GM19035 (cell line): Measurements from ENCODE around the gene MMP14.

Experiments
- ATAC-seq: cut with Tn5 transposase; IDR thresholded peaks from one replicate; pipeline ENCODE4 v1.9.1; 2021; ENCODE audit not compliant: unreplicated experiment

Gene MMP14

DNA sequence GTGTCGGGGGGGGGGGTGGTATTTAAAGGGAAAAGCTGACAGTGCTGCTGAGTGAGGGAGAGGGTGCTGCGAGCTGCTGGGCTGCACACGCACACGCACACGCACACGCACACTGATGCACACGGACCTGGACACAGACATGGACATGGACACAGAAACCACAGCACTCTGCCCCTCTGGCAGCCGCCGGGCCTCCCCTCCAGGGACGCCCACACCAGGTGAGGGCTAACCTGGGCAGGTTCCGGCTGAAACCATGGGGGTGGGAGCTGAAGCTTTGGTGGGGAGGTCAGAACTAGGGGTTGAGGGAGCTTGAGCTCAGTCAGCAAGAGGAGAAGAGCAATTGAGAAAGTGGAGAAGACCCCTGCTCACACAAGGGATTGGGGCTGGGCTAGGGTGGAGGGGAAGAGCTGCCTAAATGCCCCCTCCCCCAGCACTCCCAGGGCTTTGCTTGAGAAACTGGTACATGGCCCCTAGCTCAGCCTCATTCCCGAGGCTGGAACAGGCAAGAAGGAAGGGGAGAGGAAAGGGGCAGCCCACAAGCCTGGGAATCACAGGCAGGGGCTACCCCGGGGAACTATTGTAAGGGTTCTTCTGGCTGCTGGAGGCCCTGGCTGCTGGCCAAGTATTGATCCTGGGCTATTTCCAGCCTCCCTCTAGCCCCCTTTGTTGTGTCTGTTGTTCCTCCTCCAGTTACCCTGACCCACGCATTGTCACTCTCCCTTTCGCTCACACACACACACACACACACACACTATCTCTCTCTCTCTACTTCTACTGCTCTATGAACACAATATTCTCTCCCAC is 47.0 kb downstream of the MMP14 start, which contains the start of gene REM2:
Gene REM2 (plus strand): TSS at position 50 of the 804 bp plus-strand sequence. CDS start 66 bp downstream, at position 116.
- ATAC-seq: no peak

DNA sequence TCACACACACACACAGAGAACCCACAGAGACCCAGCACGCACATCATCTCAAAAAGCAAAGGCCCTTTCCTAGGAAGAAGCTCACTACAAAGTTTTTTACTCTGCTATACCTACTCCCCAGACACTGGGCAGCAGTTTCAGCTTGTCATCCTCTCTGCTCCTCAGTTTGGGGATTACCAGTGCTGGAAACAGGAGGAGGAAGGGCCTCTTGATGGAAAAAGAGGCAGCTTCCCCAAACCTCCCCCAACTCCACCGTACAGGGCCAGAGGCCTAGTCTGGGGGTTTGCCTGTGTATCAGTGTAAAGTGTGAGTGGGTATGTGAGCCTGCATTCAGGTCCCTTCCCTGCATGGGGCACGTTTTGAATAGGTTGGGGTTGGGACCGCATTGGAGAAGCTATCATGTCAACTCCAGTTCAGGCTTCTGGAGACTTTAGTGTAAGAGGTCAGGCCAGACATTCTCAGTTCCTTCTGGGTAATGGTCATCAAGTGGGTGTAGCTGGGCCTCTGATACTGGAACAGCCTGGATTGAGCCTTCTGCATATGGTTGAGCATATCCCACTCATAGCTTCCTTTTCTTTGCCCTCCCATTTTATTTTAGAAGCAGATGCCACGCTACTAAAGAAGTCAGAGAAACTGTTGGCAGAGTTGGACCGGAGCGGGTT is 47.8 kb downstream of the MMP14 start:
- no peak for ATAC-seq

DNA sequence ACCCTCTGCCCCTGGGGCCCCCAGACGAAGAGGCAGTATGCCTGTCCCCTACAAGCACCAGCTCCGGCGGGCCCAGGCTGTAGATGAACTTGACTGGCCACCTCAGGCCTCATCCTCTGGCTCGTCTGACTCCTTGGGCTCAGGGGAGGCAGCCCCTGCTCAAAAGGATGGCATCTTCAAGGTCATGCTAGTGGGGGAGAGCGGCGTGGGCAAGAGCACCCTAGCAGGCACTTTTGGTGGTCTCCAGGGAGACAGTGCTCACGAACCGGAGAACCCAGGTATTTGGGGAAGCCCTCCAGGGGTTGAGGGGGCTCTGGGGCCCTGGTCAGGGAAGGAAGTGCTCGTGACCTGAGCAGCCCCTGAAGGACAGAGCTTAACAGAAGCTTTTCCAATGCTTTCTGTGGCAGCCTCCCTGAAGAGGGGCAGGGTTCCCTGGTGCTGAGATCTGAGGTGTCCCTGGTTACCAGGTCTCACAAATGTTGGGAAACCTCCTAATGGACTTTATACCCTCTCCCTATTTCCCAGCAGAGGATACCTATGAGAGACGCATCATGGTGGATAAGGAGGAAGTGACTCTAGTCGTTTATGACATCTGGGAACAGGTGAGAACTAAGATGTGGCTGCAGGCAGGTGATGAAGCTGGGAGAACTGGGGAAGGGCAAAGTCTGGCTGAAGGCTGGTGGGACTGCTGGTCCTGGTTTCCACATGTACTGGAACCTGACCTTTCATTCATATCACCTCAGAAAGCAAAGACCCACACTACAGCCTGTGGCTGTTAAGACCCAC is 48.5 kb downstream of the MMP14 start:
- ATAC-seq: no peak

DNA sequence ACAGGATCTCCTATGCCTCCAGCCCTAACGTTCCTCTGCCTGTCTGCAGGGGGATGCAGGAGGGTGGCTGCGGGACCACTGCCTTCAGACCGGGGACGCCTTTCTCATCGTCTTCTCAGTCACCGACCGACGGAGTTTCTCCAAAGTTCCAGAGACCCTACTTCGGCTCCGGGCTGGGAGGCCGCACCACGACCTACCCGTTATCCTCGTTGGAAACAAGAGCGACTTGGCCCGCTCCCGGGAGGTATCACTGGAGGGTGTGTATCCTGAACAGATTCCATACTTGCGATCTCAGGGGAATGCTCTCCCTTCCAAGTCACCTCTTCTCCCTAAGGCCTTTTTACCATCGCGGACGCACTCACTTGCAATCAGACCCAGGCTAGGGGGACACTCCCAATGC is 49.6 kb downstream of the MMP14 start:
- ATAC-seq: no peak

DNA sequence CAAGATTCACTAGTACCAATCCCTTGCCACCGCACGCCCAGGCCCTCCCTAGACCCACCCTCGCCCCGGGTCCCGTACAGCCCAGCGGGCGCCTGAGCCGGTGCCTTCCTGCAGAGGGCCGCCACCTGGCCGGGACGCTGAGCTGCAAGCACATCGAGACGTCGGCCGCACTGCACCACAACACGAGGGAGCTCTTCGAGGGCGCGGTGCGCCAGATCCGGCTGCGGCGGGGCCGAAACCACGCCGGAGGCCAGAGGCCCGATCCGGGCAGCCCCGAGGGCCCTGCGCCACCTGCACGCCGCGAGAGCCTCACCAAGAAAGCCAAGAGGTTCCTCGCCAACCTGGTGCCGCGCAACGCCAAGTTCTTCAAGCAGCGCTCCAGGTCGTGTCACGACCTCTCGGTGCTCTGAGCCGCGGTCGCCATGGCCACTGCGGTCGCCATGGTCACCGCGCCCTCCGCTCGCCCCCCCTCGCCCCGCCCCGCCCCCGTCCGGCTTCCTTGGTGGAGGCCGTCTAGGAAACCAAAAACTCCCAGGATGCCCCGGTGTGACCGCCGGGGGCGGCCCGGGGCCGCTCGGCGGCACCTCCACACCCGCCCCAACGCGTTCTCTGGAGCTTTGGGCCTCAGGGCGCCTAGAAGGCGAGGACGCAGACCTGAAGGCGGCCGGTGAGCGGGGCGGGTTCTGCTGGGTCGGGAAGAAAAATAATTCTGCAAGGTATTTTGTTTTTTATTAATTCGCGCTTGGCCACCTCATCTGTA is 50.3 kb downstream of the MMP14 start:
- ATAC-seq: peak; percentile 56

DNA sequence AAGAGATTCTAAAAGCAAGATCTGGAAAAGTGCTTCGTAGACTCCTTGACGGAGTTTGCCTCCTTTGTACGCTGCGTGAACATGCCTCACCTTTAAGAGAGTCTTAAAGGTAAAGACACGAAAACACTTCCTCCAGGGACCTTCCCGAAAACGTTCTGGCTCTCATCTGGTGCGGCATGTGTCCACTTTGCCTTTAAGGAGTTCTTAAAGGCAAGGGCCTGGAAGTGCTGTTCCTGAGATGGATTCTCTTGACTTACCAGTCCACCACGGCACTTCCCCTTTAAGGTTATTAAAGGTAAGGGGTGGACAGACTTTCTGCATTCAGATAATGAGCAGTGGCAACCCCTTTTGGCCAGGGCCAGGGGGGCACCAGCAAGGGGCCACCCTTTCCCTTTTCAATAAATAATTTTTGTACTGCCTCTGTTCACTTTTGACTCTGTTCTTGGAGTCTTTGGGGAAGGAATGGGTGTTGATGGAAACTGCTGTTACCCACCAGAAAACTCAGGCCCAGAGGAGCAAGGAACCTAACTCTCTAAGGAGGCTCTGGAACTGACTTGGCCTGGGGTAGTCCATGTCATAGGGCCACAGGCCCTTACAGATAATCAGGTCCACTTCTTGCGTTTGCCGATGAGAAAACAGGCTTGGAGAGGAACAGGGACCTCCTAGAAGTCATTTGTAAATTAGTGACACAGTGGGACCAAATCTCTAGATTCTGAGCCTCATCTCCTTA is 51.0 kb downstream of the MMP14 start:
- ATAC-seq: peak; percentile 36

DNA sequence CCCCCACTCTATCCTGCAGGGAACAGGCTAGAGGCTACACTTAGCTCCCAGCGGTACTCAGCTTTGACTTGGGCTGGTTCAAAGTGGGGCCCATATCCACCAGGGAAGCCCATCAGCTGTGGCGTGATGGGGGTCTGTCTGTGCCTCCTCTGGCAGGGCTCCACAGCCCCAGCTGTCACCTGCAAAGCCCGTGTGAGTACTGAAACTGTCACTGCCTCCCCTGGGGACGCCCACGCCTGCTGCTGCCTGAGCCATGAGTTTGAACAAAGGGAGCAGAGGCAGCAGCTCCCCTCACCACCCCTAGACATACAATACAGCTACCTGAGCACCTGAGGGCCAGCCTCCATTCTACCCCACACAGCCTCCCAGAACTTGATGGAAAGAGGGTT is 51.6 kb downstream of the MMP14 start:
- ATAC-seq: peak; percentile 31

DNA sequence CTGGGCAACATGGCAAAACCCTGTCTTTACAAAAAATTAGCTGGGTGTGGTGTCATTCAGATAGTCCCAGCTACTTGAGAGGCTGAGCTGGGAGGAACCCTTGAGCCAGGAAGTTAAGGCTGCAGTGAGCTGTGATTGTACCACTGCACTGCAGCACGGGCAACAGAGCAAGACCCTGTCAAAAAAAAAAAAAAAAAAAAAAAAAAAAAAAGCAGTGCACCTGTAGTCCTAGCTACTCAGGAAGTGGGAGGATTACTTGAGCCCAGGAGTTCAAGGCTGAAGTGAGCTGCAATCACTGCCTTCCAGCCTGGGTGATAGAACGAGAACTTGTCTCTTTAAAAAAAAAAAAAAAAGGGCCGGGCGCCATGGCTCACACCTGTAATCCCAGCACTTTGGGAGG is 52.3 kb downstream of the MMP14 start:
- ATAC-seq: no peak

DNA sequence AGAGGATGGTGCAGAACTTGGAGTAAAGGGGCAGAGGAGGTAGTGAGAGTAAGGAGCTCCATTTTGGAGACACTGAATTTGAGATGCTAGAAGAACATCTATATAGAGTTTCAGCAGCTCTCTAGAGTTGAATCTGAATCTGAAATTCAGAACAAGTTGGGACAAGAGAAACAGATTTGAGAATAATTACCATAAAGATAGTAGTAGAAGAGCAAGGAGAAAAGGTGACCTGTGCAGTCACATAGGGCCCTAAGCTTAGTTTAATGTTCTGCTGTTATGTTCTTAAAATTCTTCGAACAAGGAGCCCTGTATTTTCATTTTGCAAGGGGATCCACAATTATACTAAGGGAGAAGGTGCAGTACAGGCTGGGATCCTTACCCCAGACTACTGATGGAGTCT is 54.0 kb downstream of the MMP14 start:
- ATAC-seq: no peak

DNA sequence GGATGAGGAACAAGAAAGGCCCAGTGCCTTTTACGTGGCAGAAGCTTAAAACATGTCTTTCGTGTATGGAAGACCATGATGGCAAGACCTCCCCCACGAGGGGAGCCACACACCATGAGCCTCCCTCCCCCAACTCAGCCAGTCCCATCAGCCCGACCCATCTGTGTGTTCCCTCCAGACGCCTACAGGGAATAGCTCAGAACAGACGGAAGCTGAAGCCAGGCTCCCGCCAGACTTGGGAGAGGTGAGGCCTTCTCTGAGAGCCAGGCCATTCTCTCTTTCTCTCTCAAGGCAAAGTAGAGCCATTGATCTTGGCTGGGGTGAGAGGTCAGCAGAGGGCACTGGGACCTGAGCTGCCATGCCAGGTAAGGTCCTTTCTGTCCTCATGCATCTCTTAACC is 56.1 kb downstream of the MMP14 start:
- no peak for ATAC-seq

DNA sequence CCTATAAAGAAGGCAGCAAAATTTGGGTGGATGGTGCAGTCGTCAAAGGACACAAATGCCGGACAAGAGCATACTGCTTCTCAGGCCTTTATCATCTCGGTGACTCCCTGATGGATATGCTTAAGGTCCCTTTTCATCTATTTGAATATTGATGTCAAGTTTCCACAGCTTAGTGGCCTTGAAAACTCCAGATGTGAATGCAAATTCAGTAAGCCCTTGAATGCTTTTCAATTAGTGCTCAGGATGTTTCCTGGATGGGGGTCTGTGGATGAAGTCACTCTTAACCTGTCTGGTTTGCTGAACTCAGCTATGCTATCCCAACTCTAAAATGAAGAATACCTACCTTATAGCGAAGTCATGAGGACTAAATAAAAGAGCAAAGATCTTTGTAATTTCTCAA is 57.3 kb downstream of the MMP14 start:
- ATAC-seq: no peak

DNA sequence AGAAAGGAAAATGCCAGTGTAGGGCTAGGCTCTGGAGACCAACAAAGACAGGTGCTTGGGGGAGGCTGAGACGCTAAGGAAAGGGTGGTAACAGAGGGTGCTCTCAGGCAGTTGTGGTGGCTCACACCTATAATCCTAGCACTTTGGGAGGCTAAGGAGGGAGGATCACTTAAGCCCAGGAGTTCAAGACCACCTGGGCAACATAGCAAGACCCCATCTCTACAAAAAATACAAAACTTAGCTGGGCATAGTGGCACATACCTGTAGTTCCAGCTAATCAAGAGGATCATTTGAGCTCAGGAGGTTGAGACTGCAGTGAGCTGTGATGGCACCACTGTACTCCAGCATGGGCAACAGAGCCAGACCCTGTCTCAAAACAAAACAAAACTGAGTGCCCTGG is 59.0 kb downstream of the MMP14 start:
- no peak for ATAC-seq

DNA sequence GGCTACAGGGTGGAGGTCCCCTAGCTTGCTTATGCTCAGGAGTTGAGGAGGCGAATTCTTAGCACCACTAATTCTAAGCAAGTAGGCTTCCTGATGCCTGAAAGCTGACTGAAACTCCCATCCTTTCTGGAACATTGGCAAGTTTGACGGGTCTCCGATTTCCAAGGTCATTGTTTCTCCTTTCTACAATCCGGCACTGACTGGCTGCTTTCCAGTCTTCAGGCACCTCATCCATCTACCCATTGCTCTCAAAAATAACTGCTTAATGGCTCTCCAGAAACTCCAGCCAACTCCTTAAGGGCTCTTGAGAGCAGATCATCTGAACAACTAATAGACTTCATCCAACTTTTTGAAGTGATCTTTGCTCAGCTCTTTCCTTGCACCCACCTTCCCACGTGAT is 60.0 kb downstream of the MMP14 start:
- ATAC-seq: no peak

DNA sequence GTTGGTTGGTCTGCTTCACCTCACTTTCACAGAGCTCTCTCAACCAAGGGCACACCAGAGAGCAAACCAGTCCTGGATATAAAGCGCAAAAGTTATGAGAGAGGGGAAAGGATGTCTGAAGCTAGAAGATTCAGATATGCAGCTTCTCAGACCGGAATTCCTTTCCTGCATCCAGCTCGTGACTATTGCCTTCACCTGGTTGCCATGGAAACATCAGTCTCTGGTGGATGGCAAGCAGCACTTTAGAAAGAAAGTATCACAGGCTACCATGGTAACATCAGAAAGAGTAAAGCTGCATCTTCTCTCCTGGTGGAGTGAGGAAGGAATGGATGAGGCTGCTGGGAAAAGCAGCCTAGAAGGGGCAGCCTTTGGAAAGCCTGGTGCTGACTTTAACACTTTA is 60.4 kb downstream of the MMP14 start:
- ATAC-seq: no peak

DNA sequence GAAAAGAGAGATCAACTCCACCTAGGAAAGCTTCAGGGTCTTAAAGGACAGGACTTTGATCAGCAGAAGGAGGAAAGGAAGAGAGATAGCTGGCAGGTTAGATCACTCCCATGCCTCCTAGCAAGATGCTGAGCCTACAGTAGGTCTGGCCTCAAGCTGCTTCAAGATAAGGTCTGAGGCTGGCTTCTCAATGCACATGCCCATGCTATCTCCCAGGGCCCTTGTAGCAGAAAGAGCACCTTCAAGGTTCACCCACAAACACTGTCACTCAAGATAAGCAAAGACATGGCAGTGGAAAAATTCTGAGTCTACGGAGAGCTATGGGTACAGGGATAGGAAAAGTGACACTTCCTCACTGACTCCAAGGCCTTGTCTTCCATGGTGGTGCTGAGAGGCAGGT is 61.0 kb downstream of the MMP14 start:
- ATAC-seq: no peak
